CD8-positive, alpha-beta memory T cell (primary cell): Measurements from ENCODE around the gene SLIRP. TPM values are rescaled to one million over a fixed set of nuclear protein-coding genes. Genes with fewer than 3 reads are reported as not detected.

ENCODE experiments used
- polyA plus RNA-seq: library from polyadenylated mRNA; unstranded; fragments of 300-500 nt; fragmentation: Illumina TruSeq; gene quantifications from one replicate; pipeline ENCODE4 v1.2.3, GENCODE V29; 2021
- total RNA-seq, 2 experiments: library from RNA; stranded (reverse); gene quantifications; one replicate each; pipeline ENCODE4 v1.2.3, GENCODE V29; 2021

SLIRP gene
- total and polyA plus RNA-seq, 3 experiments from 2014 or later: 162 to 218 (median 166) TPM

Other genes with a start within 250 kb of the SLIRP start
- not detected for gene ISM2, start 209.3 kb upstream of the SLIRP start, total RNA-seq
- not detected for gene ISM2, start 209.3 kb upstream of the SLIRP start, polyA plus RNA-seq
- gene SPTLC2, start 91.5 kb upstream of the SLIRP start, total RNA-seq: 10 to 100 TPM; 24.1 to 27.5 TPM
- gene SPTLC2, start 91.5 kb upstream of the SLIRP start, polyA plus RNA-seq: 15.6 TPM
- 10 to 100 TPM; 18.6 to 19.4 TPM for gene ALKBH1, start 80 bp upstream of the SLIRP start, total RNA-seq
- 8.8 TPM for gene ALKBH1, start 80 bp upstream of the SLIRP start, polyA plus RNA-seq
- 100 to 1,000 TPM; 121 TPM for gene SNW1, start 53.1 kb downstream of the SLIRP start, total RNA-seq
- gene SNW1, start 53.1 kb downstream of the SLIRP start, polyA plus RNA-seq: 78.0 TPM
- 1 to 10 TPM; 5.9 to 7.5 TPM for gene ADCK1, start 92.0 kb downstream of the SLIRP start, total RNA-seq
- 4.2 TPM for gene ADCK1, start 92.0 kb downstream of the SLIRP start, polyA plus RNA-seq